Measurements from ENCODE around the gene DHDH. TPM values are rescaled to one million over a fixed set of nuclear protein-coding genes. Genes with fewer than 3 reads are reported as not detected.

The DHDH gene
- total and polyA plus RNA-seq, 2 of the 13 experiments (the other 11 are each of a cell fraction or from before 2014, with no cell fraction given) = 0.13 to 0.91 TPM

DNA sequence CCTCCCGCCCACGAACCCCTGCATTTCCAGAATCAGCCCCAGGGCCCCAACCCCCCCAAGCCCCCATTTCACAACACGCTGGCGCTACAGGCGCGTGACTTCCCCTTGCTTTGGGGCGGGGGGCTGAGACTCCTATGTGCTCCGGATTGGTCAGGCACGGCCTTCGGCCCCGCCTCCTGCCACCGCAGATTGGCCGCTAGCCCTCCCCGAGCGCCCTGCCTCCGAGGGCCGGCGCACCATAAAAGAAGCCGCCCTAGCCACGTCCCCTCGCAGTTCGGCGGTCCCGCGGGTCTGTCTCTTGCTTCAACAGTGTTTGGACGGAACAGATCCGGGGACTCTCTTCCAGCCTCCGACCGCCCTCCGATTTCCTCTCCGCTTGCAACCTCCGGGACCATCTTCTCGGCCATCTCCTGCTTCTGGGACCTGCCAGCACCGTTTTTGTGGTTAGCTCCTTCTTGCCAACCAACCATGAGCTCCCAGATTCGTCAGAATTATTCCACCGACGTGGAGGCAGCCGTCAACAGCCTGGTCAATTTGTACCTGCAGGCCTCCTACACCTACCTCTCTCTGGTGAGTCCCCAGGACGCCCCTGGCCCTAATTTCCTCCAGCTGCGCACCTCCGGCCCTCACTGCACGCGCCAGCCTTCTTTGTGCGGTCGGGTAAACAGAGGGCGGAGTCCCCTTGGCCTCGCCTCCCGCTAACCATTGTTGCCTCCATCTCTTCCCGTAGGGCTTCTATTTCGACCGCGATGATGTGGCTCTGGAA, 31.7 kb downstream of the DHDH start, which contains the start of gene FTL (continued):
- TF ChIP-seq, protein P1, sequence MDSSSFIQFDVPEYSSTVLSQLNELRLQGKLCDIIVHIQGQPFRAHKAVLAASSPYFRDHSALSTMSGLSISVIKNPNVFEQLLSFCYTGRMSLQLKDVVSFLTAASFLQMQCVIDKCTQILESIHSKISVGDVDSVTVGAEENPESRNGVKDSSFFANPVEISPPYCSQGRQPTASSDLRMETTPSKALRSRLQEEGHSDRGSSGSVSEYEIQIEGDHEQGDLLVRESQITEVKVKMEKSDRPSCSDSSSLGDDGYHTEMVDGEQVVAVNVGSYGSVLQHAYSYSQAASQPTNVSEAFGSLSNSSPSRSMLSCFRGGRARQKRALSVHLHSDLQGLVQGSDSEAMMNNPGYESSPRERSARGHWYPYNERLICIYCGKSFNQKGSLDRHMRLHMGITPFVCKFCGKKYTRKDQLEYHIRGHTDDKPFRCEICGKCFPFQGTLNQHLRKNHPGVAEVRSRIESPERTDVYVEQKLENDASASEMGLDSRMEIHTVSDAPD (CRISPR knock-in tag; IDR thresholded peaks at IDR 0.05) = no peak; the same call in 1 of the 2 replicates
- TF ChIP-seq ZXDC (CRISPR knock-in tag; IDR thresholded peaks at IDR 0.05) = 0 out of 2 replicates have a peak, but pooled peaks have one; percentile 55
- TF ChIP-seq AGO2 (optimal IDR thresholded peaks at IDR 0.05; ENCODE audit: low read depth, low read length) = peak; percentile 100
- peak; percentile 52 for TF ChIP-seq FOSL2 (CRISPR knock-in tag; IDR thresholded peaks at IDR 0.05)
- no peak for TF ChIP-seq PAWR (CRISPR knock-in tag; IDR thresholded peaks at IDR 0.05; ENCODE audit: borderline replicate concordance)
- TF ChIP-seq, protein P2, sequence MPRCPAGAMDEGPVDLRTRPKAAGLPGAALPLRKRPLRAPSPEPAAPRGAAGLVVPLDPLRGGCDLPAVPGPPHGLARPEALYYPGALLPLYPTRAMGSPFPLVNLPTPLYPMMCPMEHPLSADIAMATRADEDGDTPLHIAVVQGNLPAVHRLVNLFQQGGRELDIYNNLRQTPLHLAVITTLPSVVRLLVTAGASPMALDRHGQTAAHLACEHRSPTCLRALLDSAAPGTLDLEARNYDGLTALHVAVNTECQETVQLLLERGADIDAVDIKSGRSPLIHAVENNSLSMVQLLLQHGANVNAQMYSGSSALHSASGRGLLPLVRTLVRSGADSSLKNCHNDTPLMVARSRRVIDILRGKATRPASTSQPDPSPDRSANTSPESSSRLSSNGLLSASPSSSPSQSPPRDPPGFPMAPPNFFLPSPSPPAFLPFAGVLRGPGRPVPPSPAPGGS (CRISPR knock-in tag; IDR thresholded peaks at IDR 0.05) = peak; percentile 73; the same call in 1 of the 2 replicates
- TF ChIP-seq ZBTB38 (CRISPR knock-in tag; IDR thresholded peaks at IDR 0.05) = peak; percentile 67
- TF ChIP-seq IRF2 (CRISPR knock-in tag; IDR thresholded peaks at IDR 0.05) = peak; percentile 44
- peak; percentile 98 for TF ChIP-seq ZNF878 (CRISPR knock-in tag; IDR thresholded peaks at IDR 0.05)
- peak; percentile 62; the same call in 1 of the 2 replicates for TF ChIP-seq ELF3 (CRISPR knock-in tag; IDR thresholded peaks at IDR 0.05)
- TF ChIP-seq ZBTB14 (CRISPR knock-in tag; IDR thresholded peaks at IDR 0.05) = peak; percentile 55; the same call in 1 of the 2 replicates
- TF ChIP-seq, protein P3, sequence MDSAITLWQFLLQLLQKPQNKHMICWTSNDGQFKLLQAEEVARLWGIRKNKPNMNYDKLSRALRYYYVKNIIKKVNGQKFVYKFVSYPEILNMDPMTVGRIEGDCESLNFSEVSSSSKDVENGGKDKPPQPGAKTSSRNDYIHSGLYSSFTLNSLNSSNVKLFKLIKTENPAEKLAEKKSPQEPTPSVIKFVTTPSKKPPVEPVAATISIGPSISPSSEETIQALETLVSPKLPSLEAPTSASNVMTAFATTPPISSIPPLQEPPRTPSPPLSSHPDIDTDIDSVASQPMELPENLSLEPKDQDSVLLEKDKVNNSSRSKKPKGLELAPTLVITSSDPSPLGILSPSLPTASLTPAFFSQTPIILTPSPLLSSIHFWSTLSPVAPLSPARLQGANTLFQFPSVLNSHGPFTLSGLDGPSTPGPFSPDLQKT (CRISPR knock-in tag; IDR thresholded peaks at IDR 0.05; ENCODE audit: borderline replicate concordance) = 0 out of 2 replicates have a peak, but pooled peaks have one; percentile 57
- TF ChIP-seq FOXK2 (IDR thresholded peaks at IDR 0.05) = no peak
- TF ChIP-seq MXD3 (CRISPR knock-in tag; IDR thresholded peaks at IDR 0.05) = peak; percentile 72; the same call in 1 of the 2 replicates
- TF ChIP-seq, protein P4, sequence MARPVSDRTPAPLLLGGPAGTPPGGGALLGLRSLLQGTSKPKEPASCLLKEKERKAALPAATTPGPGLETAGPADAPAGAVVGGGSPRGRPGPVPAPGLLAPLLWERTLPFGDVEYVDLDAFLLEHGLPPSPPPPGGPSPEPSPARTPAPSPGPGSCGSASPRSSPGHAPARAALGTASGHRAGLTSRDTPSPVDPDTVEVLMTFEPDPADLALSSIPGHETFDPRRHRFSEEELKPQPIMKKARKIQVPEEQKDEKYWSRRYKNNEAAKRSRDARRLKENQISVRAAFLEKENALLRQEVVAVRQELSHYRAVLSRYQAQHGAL (CRISPR knock-in tag; IDR thresholded peaks at IDR 0.05; ENCODE audit: not compliant biosample characterization) = no peak
- no peak for TF ChIP-seq NBN (conservative IDR thresholded peaks at IDR 0.05)
- peak; percentile 41; the same call in 1 of the 2 replicates for TF ChIP-seq ZNF546 (CRISPR knock-in tag; conservative IDR thresholded peaks at IDR 0.05)
